ENCODE measurements around the gene RNF43.

Gene RNF43

GRCh38 chr17:58380207-58381123 lies 36.9 kb downstream of the RNF43 start:
- DNase-seq = no peak

- DNase-seq = no peak
These were observed 37.9 kb downstream of the RNF43 start for GRCh38 chr17:58379511-58379824.

GRCh38 chr17:58378733-58379510 lies 38.4 kb downstream of the RNF43 start:
- no peak for DNase-seq

GRCh38 chr17:58377661-58378060 lies 39.7 kb downstream of the RNF43 start:
- no peak for DNase-seq

GRCh38 chr17:58377093-58377601 lies 40.2 kb downstream of the RNF43 start:
- no peak for DNase-seq

- no peak for DNase-seq
These were observed 40.8 kb downstream of the RNF43 start for GRCh38 chr17:58376472-58377000.

- DNase-seq = no peak
These were observed 41.5 kb downstream of the RNF43 start for GRCh38 chr17:58375811-58376210.

GRCh38 chr17:58375256-58375655 lies 42.1 kb downstream of the RNF43 start:
- DNase-seq = no peak

- DNase-seq = no peak
These were observed 43.4 kb downstream of the RNF43 start for GRCh38 chr17:58373923-58374322.

GRCh38 chr17:58373003-58373402 lies 44.3 kb downstream of the RNF43 start:
- DNase-seq = no peak

- DNase-seq = no peak
These were observed 45.9 kb downstream of the RNF43 start for GRCh38 chr17:58371300-58371950.

GRCh38 chr17:58370716-58371115 lies 46.6 kb downstream of the RNF43 start:
- DNase-seq = no peak

- no peak for DNase-seq
These were observed 47.0 kb downstream of the RNF43 start for GRCh38 chr17:58370309-58370708.

GRCh38 chr17:58369214-58370031 lies 47.9 kb downstream of the RNF43 start:
- no peak for DNase-seq

GRCh38 chr17:58368860-58369213 lies 48.5 kb downstream of the RNF43 start:
- peak; percentile 25 for DNase-seq

Data from CD4-positive, alpha-beta T cell treated with Interferon gamma for 1 hour (primary cell).